ENCODE measurements around the gene OR4D1.
"Not testable (repeated sequence)": the region's sequence is repeated elsewhere in the genome, so short reads cannot be mapped to it uniquely, and the experiment has no call there.

The OR4D1 gene

DNA sequence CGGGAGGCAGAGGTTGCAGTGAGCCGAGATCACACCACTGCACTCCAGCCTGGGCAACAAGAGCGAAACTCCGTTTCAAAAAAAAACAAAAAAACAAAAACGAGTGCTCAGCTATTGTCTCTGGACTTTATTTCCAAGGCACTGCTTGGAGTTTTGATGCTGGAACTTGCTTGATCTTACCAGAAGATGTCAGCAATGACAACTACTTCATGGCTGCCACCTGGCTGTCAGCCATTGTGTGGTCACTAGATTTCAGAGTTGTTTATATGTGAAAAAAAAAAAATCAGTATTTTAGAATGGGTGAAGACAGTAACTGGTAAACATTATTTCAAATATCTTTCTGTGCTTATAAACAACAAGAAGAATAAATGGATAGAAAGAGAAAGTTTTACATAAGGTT, 26.3 kb upstream of the OR4D1 start:
- no peaks in the 10 kb centered on the region for H3K36me3 ChIP-seq (ENCODE audit: insufficient read depth, low read length)
- no peak overlapping the region for H3K4me3 ChIP-seq (ENCODE audit: low read length)
- H3K9me3 ChIP-seq (ENCODE audit: low read length): no peaks in the 10 kb centered on the region
- H2AFZ ChIP-seq (ENCODE audit: low read depth, low read length): no peak overlapping the region
- peaks cover 5% of the 10 kb centered on the region for H3K27me3 ChIP-seq (ENCODE audit: insufficient read depth, low read length)
- H3K4me1 ChIP-seq (ENCODE audit: insufficient read depth, low read length): no peaks in the 10 kb centered on the region

DNA sequence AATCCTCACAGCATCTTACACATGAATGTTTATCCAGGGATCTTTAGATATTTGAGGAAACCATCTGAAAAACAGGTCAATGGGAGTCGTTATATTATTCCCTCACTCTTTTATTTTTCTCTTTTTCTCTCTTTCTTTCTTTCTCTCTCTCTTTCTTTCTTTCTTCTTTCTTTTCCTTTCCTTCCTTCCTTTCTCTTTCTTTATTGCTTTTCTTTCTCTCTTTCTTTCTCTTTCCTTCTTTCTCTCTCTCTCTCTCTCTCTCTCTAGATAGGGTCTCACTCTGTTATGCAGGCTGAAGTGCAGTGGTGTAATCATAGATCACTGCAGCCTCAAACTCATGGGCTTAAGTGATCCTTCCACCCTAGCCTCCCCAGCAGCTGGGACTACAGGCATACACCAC, 20.3 kb upstream of the OR4D1 start:
- no peaks in the 10 kb centered on the region for H3K4me1 ChIP-seq (ENCODE audit: insufficient read depth, low read length)
- no peak overlapping the region for H2AFZ ChIP-seq (ENCODE audit: low read depth, low read length)
- H3K27me3 ChIP-seq (ENCODE audit: insufficient read depth, low read length): peaks cover 4% of the 10 kb centered on the region
- no peaks in the 10 kb centered on the region for H3K9me3 ChIP-seq (ENCODE audit: low read length)
- H3K36me3 ChIP-seq (ENCODE audit: insufficient read depth, low read length): no peaks in the 10 kb centered on the region
- H3K4me3 ChIP-seq (ENCODE audit: low read length): no peak overlapping the region

DNA sequence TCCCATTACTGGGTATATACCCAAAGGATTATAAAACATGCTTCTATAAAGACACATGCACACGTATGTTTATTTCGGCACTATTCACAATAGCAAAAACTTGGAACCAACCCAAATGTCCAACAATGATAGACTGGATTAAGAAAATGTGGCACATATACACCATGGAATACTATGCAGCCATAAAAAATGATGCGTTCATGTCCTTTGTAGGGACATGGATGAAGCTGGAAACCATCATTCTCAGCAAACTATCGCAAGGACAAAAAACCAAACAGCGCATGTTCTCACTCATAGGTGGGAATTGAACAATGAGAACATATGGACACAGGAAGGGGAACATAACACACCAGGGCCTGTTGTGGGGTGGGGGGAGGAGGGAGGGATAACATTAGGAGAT, 15.5 kb upstream of the OR4D1 start:
- H3K4me3 ChIP-seq (ENCODE audit: low read length); H3K9me3 ChIP-seq (ENCODE audit: low read length); H3K4me1 ChIP-seq (ENCODE audit: insufficient read depth, low read length); H3K36me3 ChIP-seq (ENCODE audit: insufficient read depth, low read length); H2AFZ ChIP-seq (ENCODE audit: low read depth, low read length): not testable (repeated sequence)
- H3K27me3 ChIP-seq (ENCODE audit: insufficient read depth, low read length): peaks cover 26% of the 10 kb centered on the region

DNA sequence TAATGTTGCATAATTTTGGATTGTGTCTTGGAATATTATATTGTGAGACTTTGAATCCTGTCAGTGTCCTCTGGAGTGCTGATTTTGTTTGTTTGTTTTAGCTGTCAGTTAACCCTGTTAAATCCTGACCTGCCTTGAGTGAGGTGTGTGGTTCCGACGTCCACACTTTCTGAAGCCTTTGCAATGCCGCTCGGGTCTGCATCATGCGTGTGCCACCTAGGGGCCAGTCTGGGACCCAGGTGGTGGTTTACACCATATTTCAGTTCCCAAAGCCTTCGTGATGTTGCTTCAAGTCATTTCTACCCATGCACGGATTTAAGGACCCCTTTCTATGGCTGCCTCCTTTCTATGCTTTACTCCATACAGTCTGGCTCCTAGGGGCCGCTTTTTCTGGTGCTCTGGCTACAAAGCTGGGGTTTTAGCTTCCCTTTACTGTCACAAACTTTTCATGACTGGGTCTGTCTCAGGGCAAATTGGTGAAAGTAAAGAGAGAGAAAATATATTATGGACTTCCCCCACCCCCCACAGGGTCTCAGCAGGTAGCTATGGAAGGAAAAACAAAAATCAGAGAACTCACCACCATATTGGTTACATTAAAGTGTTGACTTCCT, 11.4 kb upstream of the OR4D1 start:
- Histone ChIP-seq H2AFZ (ENCODE audit: low read depth, low read length) (no peak overlapping the region), H3K9me3 (ENCODE audit: low read length) (no peaks in the 10 kb centered on the region), H3K4me3 (ENCODE audit: low read length) (no peak overlapping the region), H3K36me3 (ENCODE audit: insufficient read depth, low read length) (no peaks in the 10 kb centered on the region), H3K4me1 (ENCODE audit: insufficient read depth, low read length) (no peaks in the 10 kb centered on the region), H3K27me3 (ENCODE audit: insufficient read depth, low read length) (peaks cover 29% of the 10 kb centered on the region)

DNA sequence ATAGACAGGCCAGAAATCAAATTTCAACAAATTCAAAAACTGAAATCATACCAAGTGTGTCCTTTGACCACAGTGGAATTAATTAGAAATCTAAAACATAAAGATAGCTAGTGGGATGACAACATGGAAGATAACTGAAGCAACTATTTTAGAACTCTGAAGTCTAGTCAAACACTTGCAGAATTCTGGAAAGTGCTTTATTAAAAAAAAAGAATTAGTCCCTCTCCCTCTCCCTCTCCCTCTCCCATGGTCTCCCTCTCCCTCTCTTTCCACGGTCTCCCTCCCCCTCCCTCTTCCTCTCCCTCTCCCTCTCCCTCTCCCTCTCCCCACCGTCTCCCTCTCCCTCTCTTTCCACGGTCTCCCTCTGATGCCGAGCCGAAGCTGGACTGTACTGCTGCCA, 6.7 kb upstream of the OR4D1 start:
- H3K4me3 ChIP-seq (ENCODE audit: low read length): no peak overlapping the region
- H3K27me3 ChIP-seq (ENCODE audit: insufficient read depth, low read length): peaks cover 12% of the 10 kb centered on the region
- H2AFZ ChIP-seq (ENCODE audit: low read depth, low read length): no peak overlapping the region
- peaks cover 6% of the 10 kb centered on the region for H3K9me3 ChIP-seq (ENCODE audit: low read length)
- no peaks in the 10 kb centered on the region for H3K36me3 ChIP-seq (ENCODE audit: insufficient read depth, low read length)
- H3K4me1 ChIP-seq (ENCODE audit: insufficient read depth, low read length): no peaks in the 10 kb centered on the region

DNA sequence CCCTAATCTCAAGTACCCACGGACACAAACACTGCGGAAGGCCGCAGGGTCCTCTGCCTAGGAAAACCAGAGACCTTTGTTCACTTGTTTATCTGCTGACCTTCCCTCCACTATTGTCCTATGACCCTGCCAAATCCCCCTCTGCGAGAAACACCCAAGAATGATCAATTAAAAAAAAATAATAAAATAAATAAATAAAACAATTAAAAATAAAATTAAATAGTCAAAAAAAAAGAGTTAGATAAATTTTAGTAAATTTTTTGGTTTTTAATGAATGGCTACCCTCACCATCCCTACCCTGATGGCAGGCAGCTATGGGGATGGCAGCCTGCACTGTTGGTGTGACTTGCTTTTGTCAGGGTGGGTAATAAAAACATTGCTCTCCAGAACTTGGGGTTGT, 4.8 kb upstream of the OR4D1 start:
- H3K4me1 ChIP-seq (ENCODE audit: insufficient read depth, low read length); H2AFZ ChIP-seq (ENCODE audit: low read depth, low read length); H3K27me3 ChIP-seq (ENCODE audit: insufficient read depth, low read length); H3K9me3 ChIP-seq (ENCODE audit: low read length); H3K4me3 ChIP-seq (ENCODE audit: low read length); H3K36me3 ChIP-seq (ENCODE audit: insufficient read depth, low read length): not testable (repeated sequence)

DNA sequence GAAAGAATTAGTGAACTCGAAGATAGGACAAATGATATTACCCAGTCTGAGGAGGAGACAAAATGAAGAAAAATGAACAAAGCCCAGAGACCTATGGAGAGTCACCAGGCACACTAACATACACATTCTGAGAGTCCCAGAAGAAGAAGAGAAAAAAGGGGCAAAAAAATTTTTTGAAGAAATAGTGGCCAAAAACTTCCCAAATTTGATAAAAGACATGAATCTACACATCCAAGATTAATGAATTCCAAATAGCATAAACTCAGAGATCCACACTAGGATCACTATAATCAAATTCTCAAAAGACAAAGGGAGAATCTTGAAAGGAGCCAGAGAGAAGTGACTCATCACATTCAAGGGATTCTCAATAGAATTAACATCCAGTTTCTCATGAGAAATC, 3.4 kb upstream of the OR4D1 start:
- Histone ChIP-seq H2AFZ (ENCODE audit: low read depth, low read length) (no peak overlapping the region), H3K4me3 (ENCODE audit: low read length) (no peak overlapping the region), H3K4me1 (ENCODE audit: insufficient read depth, low read length) (no peaks in the 10 kb centered on the region), H3K36me3 (ENCODE audit: insufficient read depth, low read length) (no peaks in the 10 kb centered on the region), H3K27me3 (ENCODE audit: insufficient read depth, low read length) (peaks cover 19% of the 10 kb centered on the region), H3K9me3 (ENCODE audit: low read length) (peaks cover 6% of the 10 kb centered on the region)

DNA sequence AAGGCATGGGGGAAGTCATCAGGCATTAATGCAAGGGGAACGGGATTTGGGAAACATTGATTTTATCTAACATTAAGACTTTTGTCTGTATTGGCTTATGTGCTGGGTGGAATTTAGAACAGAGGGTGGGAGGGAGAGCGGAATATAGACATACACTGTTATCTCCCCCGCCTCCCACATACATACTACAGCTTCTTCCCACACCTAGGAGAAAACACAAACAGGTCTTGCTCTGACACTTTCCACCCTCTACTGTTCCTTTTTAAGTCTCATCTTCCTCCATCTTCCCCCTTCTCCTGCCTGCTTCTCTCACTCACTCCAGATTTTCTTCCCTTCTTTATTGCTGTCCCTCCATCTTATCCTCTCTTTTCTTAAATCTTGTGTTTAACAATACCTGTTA, 425 bp downstream of the OR4D1 start:
- peaks cover 6% of the 10 kb centered on the region for H3K9me3 ChIP-seq (ENCODE audit: low read length)
- H3K27me3 ChIP-seq (ENCODE audit: insufficient read depth, low read length): peaks cover 31% of the 10 kb centered on the region
- H3K4me3 ChIP-seq (ENCODE audit: low read length): no peak overlapping the region
- H2AFZ ChIP-seq (ENCODE audit: low read depth, low read length): no peak overlapping the region
- H3K36me3 ChIP-seq (ENCODE audit: insufficient read depth, low read length): no peaks in the 10 kb centered on the region
- H3K4me1 ChIP-seq (ENCODE audit: insufficient read depth, low read length): no peaks in the 10 kb centered on the region

DNA sequence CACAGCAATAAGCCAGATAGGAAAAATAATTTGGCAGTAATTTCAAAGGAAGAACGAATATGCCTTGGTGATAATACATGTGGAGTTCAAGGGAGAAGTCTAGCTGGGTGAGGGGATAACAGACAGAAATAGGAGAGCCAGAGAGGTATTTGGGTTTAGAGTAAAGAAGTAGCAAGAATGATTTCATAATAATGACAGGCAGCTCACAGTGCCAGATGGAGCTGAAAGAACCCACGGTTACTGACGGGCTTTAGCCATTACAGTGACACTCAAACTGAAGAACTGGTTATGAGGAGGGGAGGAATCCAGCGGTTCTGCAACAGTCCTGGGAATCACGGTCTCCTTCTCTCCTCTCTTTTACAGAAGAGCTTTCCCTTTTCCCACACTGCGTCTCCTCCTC, 2.2 kb downstream of the OR4D1 start:
- no peaks in the 10 kb centered on the region for H3K4me1 ChIP-seq (ENCODE audit: insufficient read depth, low read length)
- H3K27me3 ChIP-seq (ENCODE audit: insufficient read depth, low read length): peaks cover 41% of the 10 kb centered on the region
- no peak overlapping the region for H3K4me3 ChIP-seq (ENCODE audit: low read length)
- H3K36me3 ChIP-seq (ENCODE audit: insufficient read depth, low read length): no peaks in the 10 kb centered on the region
- no peaks in the 10 kb centered on the region for H3K9me3 ChIP-seq (ENCODE audit: low read length)
- H2AFZ ChIP-seq (ENCODE audit: low read depth, low read length): no peak overlapping the region

DNA sequence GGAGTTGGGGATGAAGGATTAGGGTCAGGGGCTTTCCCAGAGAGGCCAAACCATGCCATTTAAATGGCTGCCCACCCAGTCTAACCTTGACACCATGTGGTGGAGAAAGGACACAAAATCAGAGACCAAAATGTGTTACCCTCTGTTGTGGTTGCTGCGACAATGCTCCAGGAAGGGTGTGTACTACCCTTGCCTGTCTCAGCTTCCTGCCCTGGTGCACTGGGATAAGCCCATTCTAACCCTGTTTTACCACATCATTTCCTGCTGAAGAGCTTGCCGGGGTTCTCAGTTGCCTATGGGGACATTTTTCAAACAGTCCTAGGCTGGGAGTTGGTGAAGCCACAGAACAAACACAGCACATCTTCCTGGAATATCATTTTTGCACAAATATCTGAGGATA, 4.9 kb downstream of the OR4D1 start:
- H3K36me3 ChIP-seq (ENCODE audit: insufficient read depth, low read length): no peaks in the 10 kb centered on the region
- H3K9me3 ChIP-seq (ENCODE audit: low read length): no peaks in the 10 kb centered on the region
- H3K27me3 ChIP-seq (ENCODE audit: insufficient read depth, low read length): peaks cover 45% of the 10 kb centered on the region
- H2AFZ ChIP-seq (ENCODE audit: low read depth, low read length): no peak overlapping the region
- H3K4me1 ChIP-seq (ENCODE audit: insufficient read depth, low read length): peaks cover 5% of the 10 kb centered on the region
- H3K4me3 ChIP-seq (ENCODE audit: low read length): no peak overlapping the region

DNA sequence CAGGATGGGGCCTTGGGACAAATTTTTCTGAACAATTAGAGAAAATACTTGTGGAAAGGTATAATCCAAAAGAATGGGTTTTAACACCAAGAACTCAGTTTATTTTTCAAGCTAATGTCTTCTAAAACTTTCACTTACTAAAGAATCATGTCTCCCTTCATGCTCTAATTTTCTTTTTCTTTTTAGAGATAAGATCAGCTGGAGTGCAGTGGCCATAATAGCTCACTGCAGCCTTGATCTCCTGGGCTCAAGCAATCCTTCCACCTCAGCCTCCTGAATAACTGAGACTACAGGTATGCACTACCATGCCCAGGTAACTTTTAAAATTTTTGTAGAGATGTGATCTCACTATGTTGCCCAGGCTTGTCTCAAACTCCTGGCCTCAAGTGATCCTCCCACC, 5.5 kb downstream of the OR4D1 start:
- Histone ChIP-seq H3K9me3 (ENCODE audit: low read length) (no peaks in the 10 kb centered on the region), H3K36me3 (ENCODE audit: insufficient read depth, low read length) (no peaks in the 10 kb centered on the region), H3K4me3 (ENCODE audit: low read length) (no peak overlapping the region), H2AFZ (ENCODE audit: low read depth, low read length) (no peak overlapping the region), H3K27me3 (ENCODE audit: insufficient read depth, low read length) (peaks cover 44% of the 10 kb centered on the region), H3K4me1 (ENCODE audit: insufficient read depth, low read length) (peaks cover 5% of the 10 kb centered on the region)

DNA sequence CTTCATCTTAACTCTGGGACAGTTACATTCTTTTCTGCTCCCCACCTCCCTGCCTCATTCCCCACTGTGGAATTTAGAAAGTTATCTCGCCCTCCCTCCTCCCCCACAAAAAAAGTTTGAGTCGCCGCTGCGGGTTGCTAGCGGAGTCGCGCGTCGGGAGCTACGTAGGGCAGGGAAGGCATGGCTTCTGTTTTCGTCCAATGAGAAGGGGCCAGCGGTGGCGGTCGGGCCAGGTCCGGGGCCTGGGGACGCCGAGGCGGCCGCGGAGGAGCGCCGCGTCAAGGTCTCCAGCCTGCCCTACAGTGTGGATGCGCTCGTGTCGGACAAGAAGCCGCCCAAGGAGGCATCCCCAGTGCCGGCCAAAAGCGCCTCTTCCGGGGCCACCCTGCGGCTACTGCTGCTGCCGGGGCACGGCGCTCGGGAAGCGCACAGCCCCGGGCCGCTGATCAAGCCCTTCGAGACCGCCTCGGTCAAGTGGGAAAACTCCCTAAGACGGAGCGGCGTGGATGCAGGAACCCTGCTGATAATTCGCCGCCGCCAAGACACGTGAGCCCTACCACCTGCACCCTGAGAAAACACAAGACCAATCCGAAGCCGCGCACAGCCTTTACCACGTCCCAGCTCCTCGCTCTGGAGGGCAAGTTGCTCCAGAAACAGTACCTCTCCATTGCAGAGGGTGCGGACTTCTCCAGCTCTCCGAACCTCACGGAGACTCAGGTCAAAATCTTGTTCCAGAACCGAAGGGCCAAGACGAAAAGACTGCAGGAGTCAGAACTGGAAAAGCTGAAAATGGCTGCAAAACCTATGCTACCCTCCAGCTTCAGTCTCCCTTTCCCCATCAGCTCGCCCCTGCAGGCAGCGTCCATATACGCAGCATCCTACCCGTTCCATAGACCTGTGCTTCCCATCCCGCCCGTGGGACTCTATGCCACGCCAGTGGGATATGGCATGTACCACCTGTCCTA, 8.9 kb downstream of the OR4D1 start:
- Histone ChIP-seq H3K27me3 (ENCODE audit: insufficient read depth, low read length) (peaks cover 40% of the 10 kb centered on the region), H3K9me3 (ENCODE audit: low read length) (peaks cover 2% of the 10 kb centered on the region), H3K4me1 (ENCODE audit: insufficient read depth, low read length) (peaks cover 5% of the 10 kb centered on the region), H3K36me3 (ENCODE audit: insufficient read depth, low read length) (no peaks in the 10 kb centered on the region), H3K4me3 (ENCODE audit: low read length) (peak overlapping the region; percentile 54), H2AFZ (ENCODE audit: low read depth, low read length) (peak overlapping the region; percentile 90)

DNA sequence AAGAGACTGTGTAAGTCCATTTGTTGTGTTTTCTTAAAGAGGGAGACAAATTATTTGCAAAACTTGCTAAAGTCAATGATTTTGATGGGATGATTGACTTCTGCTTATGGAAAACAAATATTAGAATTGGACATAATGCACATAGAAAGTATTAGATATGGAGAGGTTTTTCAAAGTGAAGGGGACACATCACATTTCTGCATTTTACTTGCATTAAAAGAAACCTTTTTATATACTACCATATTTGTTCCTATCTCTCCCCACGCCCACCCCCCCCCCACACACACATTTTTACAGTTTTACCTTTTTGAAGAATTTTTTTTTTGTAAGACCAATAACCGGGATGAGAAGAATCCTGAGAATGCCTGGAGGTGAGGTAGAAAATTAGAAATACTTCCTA, 10.0 kb downstream of the OR4D1 start:
- Histone ChIP-seq H3K4me3 (ENCODE audit: low read length) (no peak overlapping the region), H2AFZ (ENCODE audit: low read depth, low read length) (no peak overlapping the region), H3K9me3 (ENCODE audit: low read length) (peaks cover 2% of the 10 kb centered on the region), H3K36me3 (ENCODE audit: insufficient read depth, low read length) (no peaks in the 10 kb centered on the region), H3K27me3 (ENCODE audit: insufficient read depth, low read length) (peaks cover 46% of the 10 kb centered on the region), H3K4me1 (ENCODE audit: insufficient read depth, low read length) (peaks cover 5% of the 10 kb centered on the region)

All from neuron (in vitro differentiated cells).